ENCODE results near the gene ADAMTS13. TPM values are rescaled to one million over a fixed set of nuclear protein-coding genes. Genes with fewer than 3 reads are reported as not detected.
A peak's percentile ranks its signal among the peaks of the same experiment; 100 is the strongest.

The ADAMTS13 gene
- total and polyA plus RNA-seq, 4 donors: 6.5 to 13.3 (median 10.4) TPM

GRCh38 chr9:133394687-133395271 lies 27.4 kb upstream of the ADAMTS13 start:
- Histone ChIP-seq H3K27me3 (ENCODE audit: control insufficient read depth in 4 of 4, insufficient read depth in 4 of 4, low read length in 3 of 4) (peaks cover 0 to 7% (median 0%) of the 10 kb centered on the region in 4 donors), H3K9me3 (ENCODE audit: control insufficient read depth in 4 of 4, low read length in 3 of 4) (no peaks in the 10 kb centered on the region), H3K9ac (ENCODE audit: low read depth in 1 of 2, low read length in 2 of 2) (no peak overlapping the region), H3K4me1 (ENCODE audit: control insufficient read depth in 4 of 4, insufficient read depth in 4 of 4, low read length in 3 of 4) (no peaks in the 10 kb centered on the region), H3K36me3 (ENCODE audit: control insufficient read depth in 4 of 4, insufficient read depth in 3 of 4, low read depth in 1 of 4, low read length in 3 of 4) (no peaks in the 10 kb centered on the region), H3K27ac (ENCODE audit: low read depth in 1 of 2, low read length in 2 of 2) (no peak overlapping the region), H3K4me3 (ENCODE audit: low read depth in 1 of 3, low read length in 3 of 3) (no peak overlapping the region)
- no peak for DNase-seq (ENCODE audit: low spot score)
- TF ChIP-seq, protein P1, sequence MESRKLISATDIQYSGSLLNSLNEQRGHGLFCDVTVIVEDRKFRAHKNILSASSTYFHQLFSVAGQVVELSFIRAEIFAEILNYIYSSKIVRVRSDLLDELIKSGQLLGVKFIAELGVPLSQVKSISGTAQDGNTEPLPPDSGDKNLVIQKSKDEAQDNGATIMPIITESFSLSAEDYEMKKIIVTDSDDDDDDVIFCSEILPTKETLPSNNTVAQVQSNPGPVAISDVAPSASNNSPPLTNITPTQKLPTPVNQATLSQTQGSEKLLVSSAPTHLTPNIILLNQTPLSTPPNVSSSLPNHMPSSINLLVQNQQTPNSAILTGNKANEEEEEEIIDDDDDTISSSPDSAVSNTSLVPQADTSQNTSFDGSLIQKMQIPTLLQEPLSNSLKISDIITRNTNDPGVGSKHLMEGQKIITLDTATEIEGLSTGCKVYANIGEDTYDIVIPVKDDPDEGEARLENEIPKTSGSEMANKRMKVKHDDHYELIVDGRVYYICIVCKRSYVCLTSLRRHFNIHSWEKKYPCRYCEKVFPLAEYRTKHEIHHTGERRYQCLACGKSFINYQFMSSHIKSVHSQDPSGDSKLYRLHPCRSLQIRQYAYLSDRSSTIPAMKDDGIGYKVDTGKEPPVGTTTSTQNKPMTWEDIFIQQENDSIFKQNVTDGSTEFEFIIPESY (IDR thresholded peaks at IDR 0.05): no peak
- TF ChIP-seq SP1 (IDR thresholded peaks at IDR 0.05): no peak
- TF ChIP-seq, protein P2, sequence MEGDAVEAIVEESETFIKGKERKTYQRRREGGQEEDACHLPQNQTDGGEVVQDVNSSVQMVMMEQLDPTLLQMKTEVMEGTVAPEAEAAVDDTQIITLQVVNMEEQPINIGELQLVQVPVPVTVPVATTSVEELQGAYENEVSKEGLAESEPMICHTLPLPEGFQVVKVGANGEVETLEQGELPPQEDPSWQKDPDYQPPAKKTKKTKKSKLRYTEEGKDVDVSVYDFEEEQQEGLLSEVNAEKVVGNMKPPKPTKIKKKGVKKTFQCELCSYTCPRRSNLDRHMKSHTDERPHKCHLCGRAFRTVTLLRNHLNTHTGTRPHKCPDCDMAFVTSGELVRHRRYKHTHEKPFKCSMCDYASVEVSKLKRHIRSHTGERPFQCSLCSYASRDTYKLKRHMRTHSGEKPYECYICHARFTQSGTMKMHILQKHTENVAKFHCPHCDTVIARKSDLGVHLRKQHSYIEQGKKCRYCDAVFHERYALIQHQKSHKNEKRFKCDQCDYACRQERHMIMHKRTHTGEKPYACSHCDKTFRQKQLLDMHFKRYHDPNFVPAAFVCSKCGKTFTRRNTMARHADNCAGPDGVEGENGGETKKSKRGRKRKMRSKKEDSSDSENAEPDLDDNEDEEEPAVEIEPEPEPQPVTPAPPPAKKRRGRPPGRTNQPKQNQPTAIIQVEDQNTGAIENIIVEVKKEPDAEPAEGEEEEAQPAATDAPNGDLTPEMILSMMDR (IDR thresholded peaks at IDR 0.05; ENCODE audit: low read depth, low read length, missing input control): no peak
- TF ChIP-seq FOXA1 (IDR thresholded peaks at IDR 0.05): no peak
- no peak for TF ChIP-seq NR2F2 (IDR thresholded peaks at IDR 0.05)
- TF ChIP-seq, protein P3, sequence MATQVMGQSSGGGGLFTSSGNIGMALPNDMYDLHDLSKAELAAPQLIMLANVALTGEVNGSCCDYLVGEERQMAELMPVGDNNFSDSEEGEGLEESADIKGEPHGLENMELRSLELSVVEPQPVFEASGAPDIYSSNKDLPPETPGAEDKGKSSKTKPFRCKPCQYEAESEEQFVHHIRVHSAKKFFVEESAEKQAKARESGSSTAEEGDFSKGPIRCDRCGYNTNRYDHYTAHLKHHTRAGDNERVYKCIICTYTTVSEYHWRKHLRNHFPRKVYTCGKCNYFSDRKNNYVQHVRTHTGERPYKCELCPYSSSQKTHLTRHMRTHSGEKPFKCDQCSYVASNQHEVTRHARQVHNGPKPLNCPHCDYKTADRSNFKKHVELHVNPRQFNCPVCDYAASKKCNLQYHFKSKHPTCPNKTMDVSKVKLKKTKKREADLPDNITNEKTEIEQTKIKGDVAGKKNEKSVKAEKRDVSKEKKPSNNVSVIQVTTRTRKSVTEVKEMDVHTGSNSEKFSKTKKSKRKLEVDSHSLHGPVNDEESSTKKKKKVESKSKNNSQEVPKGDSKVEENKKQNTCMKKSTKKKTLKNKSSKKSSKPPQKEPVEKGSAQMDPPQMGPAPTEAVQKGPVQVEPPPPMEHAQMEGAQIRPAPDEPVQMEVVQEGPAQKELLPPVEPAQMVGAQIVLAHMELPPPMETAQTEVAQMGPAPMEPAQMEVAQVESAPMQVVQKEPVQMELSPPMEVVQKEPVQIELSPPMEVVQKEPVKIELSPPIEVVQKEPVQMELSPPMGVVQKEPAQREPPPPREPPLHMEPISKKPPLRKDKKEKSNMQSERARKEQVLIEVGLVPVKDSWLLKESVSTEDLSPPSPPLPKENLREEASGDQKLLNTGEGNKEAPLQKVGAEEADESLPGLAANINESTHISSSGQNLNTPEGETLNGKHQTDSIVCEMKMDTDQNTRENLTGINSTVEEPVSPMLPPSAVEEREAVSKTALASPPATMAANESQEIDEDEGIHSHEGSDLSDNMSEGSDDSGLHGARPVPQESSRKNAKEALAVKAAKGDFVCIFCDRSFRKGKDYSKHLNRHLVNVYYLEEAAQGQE (IDR thresholded peaks at IDR 0.05): no peak
- no peak for TF ChIP-seq EGR1 (IDR thresholded peaks at IDR 0.05; ENCODE audit: low read depth in 2 of 2)
- no peak for TF ChIP-seq YY1 (IDR thresholded peaks at IDR 0.05)
- no peak for TF ChIP-seq HNF4A (conservative IDR thresholded peaks at IDR 0.05)
- TF ChIP-seq FOXA2 (IDR thresholded peaks at IDR 0.05): no peak
- TF ChIP-seq JUND (IDR thresholded peaks at IDR 0.05): no peak
- no peak for TF ChIP-seq GABPA (IDR thresholded peaks at IDR 0.05 in 1 of 2, conservative IDR thresholded peaks at IDR 0.05 in 1 of 2)
- TF ChIP-seq TAF1 (conservative IDR thresholded peaks at IDR 0.05): no peak
- 32% methylated on average over 8 of the region's 8 CpGs for WGBS

DNA sequence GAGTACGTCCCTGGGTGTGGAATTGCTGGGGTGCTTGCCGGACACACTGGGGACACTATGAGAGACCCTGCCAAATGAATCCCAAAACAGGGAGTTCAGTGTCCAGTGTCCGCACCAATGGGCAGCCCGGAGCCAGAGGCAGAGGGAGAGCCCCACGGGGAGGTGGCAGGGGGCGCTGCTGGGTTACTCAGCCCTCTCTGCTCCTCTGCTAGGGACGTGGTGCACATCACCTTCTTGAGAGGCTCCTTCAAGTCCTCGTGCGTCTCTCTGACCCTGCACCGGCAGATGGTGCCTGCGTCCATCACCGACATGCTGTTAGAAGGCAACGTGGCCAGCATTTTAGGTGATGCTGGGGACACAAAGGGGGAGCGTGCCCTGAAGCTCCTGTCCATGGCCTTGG lies 25.2 kb upstream of the ADAMTS13 start:
- H3K9ac ChIP-seq (ENCODE audit: low read depth in 1 of 2, low read length in 2 of 2): no peak overlapping the region
- H3K27ac ChIP-seq (ENCODE audit: low read depth in 1 of 2, low read length in 2 of 2): no peak overlapping the region
- TF ChIP-seq RAD21 (IDR thresholded peaks at IDR 0.05) (peak in 1 of 2 donors; percentile 17), TAF1 (conservative IDR thresholded peaks at IDR 0.05) (no peak)
- H3K9me3 ChIP-seq (ENCODE audit: control insufficient read depth in 4 of 4, low read length in 3 of 4): no peaks in the 10 kb centered on the region
- no peak overlapping the region for H3K4me3 ChIP-seq (ENCODE audit: low read depth in 1 of 3, low read length in 3 of 3)
- no peak for DNase-seq (ENCODE audit: low spot score)
- H3K4me1 ChIP-seq (ENCODE audit: control insufficient read depth in 4 of 4, insufficient read depth in 4 of 4, low read length in 3 of 4): no peaks in the 10 kb centered on the region
- WGBS: 33% methylated on average over 14 of the region's 14 CpGs
- peaks cover 0 to 7% (median 0%) of the 10 kb centered on the region in 4 donors for H3K27me3 ChIP-seq (ENCODE audit: control insufficient read depth in 4 of 4, insufficient read depth in 4 of 4, low read length in 3 of 4)
- H3K36me3 ChIP-seq (ENCODE audit: control insufficient read depth in 4 of 4, insufficient read depth in 3 of 4, low read depth in 1 of 4, low read length in 3 of 4): no peaks in the 10 kb centered on the region

Measured in liver (tissue), 9 donors.